Neural cell (in vitro differentiated cells): ENCODE data around the gene PFDN5. TPM values are rescaled to one million over a fixed set of nuclear protein-coding genes. Genes with fewer than 3 reads are reported as not detected.
A peak's percentile ranks its signal among the peaks of the same experiment; 100 is the strongest.

ENCODE experiments used
- H2AFZ ChIP-seq: fragments of 200-600, 300-800 bp; sonication (generic), shearing (Covaris generic); 2 replicates; pipeline ENCODE4 v1.6.0; 2014; ENCODE audit warnings: low read depth, mild to moderate bottlenecking, antibody characterized with exemption, low read length, moderate library complexity
- H3F3A ChIP-seq: fragments of 200-600 bp; shearing (Covaris generic); 2 replicates; pipeline ENCODE4 v1.6.1; 2016; ENCODE audit warnings: mild to moderate bottlenecking, moderate library complexity, mixed read lengths, antibody characterized with exemption, low read length; ENCODE audit not compliant: insufficient read depth, poor library complexity, severe bottlenecking
- H3K27ac ChIP-seq: fragments of 200-600, 300-800 bp; sonication (generic), shearing (Covaris generic); 2 replicates; pipeline ENCODE4 v1.5.1; 2014; ENCODE audit warnings: mild to moderate bottlenecking, low read length, moderate library complexity
- H3K27me3 ChIP-seq: fragments of 300-800, 200-600 bp; sonication (generic), shearing (Covaris generic); 2 replicates; pipeline ENCODE4 v1.6.0; 2014; ENCODE audit warnings: mild to moderate bottlenecking, low read depth, low read length, moderate library complexity; ENCODE audit not compliant: insufficient read depth
- H3K36me3 ChIP-seq: fragments of 300-800, 200-600 bp; sonication (generic), shearing (Covaris generic); 2 replicates; pipeline ENCODE4 v1.5.1; 2014; ENCODE audit warnings: mild to moderate bottlenecking, antibody characterized with exemption, low read length, moderate library complexity; ENCODE audit not compliant: insufficient read depth
- H3K4me2 ChIP-seq: fragments of 300-800, 200-600 bp; sonication (generic), shearing (Covaris generic); 2 replicates; pipeline ENCODE4 v1.6.0; 2014; ENCODE audit warnings: mild to moderate bottlenecking, low read length
- H3K4me3 ChIP-seq: fragments of 300-800, 200-600 bp; sonication (generic), shearing (Covaris generic); 2 replicates; pipeline ENCODE4 v1.5.1; 2014; ENCODE audit warnings: mild to moderate bottlenecking, low read length, moderate library complexity
- H3K79me2 ChIP-seq: fragments of 200-600 bp; shearing (Covaris generic); replicated peaks from 2 replicates; pipeline ENCODE4 v1.6.0; 2014; ENCODE audit warnings: mild to moderate bottlenecking, low read length, moderate library complexity; ENCODE audit not compliant: insufficient read depth
- H3K9ac ChIP-seq: fragments of 300-800, 200-600 bp; sonication (generic), shearing (Covaris generic); 2 replicates; pipeline ENCODE4 v1.6.1; 2016; ENCODE audit warnings: mild to moderate bottlenecking, low read length, mixed read lengths
- H3K9me2 ChIP-seq: fragments of 200-600 bp; shearing (Covaris generic); 2 replicates; pipeline ENCODE4 v1.6.1; 2016; ENCODE audit warnings: mild to moderate bottlenecking, low read length, mixed read lengths; ENCODE audit not compliant: insufficient read depth
- H3K9me3 ChIP-seq: fragments of 200-600, 300-800 bp; sonication (generic), shearing (Covaris generic); 2 replicates; pipeline ENCODE4 v1.6.1; 2016; ENCODE audit warnings: mild to moderate bottlenecking, mixed run types, low read length, moderate library complexity, mixed read lengths
- H4K20me1 ChIP-seq: fragments of 200-600 bp; shearing (Covaris generic); 2 replicates; pipeline ENCODE4 v1.6.1; 2016; ENCODE audit warnings: mild to moderate bottlenecking, mixed run types; ENCODE audit not compliant: insufficient read depth
- EP300 ChIP-seq: fragments of 450-650 bp; conservative IDR thresholded peaks from 2 replicates; pipeline ENCODE4 v1.6.1; 2014; ENCODE audit warnings: antibody characterized with exemption, mild to moderate bottlenecking, moderate library complexity; ENCODE audit not compliant: poor library complexity, severe bottlenecking
- EZH2 ChIP-seq: fragments of 200-600, 300-800 bp; shearing (Covaris generic), sonication (generic); IDR thresholded peaks from 2 replicates; pipeline ENCODE4 v1.6.1; 2014; ENCODE audit warnings: antibody characterized with exemption, low read length, borderline replicate concordance, mild to moderate bottlenecking; ENCODE audit not compliant: insufficient read depth, poor library complexity, severe bottlenecking
- MXI1 ChIP-seq: fragments of 450-650 bp; conservative IDR thresholded peaks from 2 replicates; pipeline ENCODE4 v1.6.1; 2014; ENCODE audit warnings: antibody characterized with exemption, mild to moderate bottlenecking; ENCODE audit not compliant: poor library complexity, severe bottlenecking
- POLR2AphosphoS5 ChIP-seq: IDR thresholded peaks from 2 replicates; pipeline ENCODE4 v1.6.1; 2012
- RAD21 ChIP-seq: fragments of 450-650 bp; conservative IDR thresholded peaks from 2 replicates; pipeline ENCODE4 v1.6.1; 2014; ENCODE audit warnings: antibody characterized with exemption, mild to moderate bottlenecking, moderate library complexity
- SMC3 ChIP-seq: fragments of 450-650 bp; conservative IDR thresholded peaks from 2 replicates; pipeline ENCODE4 v1.6.1; 2014; ENCODE audit warnings: antibody characterized with exemption, mild to moderate bottlenecking, moderate library complexity; ENCODE audit not compliant: poor library complexity
- TAF1 ChIP-seq: IDR thresholded peaks from 2 replicates; pipeline ENCODE4 v1.6.1; 2012; ENCODE audit warnings: low read depth
- polyA plus RNA-seq: library from polyadenylated mRNA; depleted of rRNA; stranded (reverse); fragments of >200 nt; gene quantifications from 2 replicates; pipeline ENCODE4 v1.2.3, GENCODE V29; 2014
- TF ChIP-seq, protein P1 (sequence below): fragments of 450-650 bp; IDR thresholded peaks from 2 replicates; pipeline ENCODE4 v1.5.1; 2014; ENCODE audit warnings: antibody characterized with exemption, mild to moderate bottlenecking, moderate library complexity; ENCODE audit not compliant: poor library complexity, severe bottlenecking
- TF ChIP-seq, protein P2 (sequence below): IDR thresholded peaks from 2 replicates; pipeline ENCODE4 v1.6.1; 2012; ENCODE audit warnings: borderline replicate concordance

The PFDN5 gene
- polyA plus RNA-seq, 1 donor from 2014 or later: 1,383 TPM

DNA sequence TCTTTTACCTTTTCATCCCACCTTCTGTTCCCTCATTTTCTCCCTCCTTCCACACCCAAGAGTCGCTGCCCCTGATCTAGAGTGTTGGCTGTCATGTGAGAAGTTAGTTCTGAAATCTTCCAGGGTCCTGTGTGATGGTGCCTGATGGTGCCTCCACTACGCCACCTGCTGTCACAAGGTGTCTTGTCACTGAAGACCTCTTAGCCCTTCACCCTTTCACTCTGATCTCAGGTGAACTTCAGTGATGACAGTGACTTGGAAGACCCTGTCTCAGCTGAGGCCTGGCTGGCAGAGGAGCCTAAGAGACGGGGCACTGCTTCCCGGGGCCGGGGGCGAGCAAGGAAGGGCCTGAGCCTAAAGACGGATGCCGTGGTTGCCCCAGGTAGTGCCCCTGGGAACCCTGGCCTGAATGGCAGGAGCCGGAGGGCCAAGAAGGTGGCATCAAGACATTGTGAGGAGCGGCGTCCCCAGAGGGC lies 7.6 kb upstream of the PFDN5 start:
- no peaks in the 10 kb centered on the region for H4K20me1 ChIP-seq
- no peaks in the 10 kb centered on the region for H3K9me3 ChIP-seq
- H3K9me2 ChIP-seq: no peaks in the 10 kb centered on the region
- no peaks in the 10 kb centered on the region for H3F3A ChIP-seq
- H3K36me3 ChIP-seq: no peaks in the 10 kb centered on the region
- no peaks in the 10 kb centered on the region for H3K27me3 ChIP-seq
- no peaks in the 10 kb centered on the region for H3K79me2 ChIP-seq
- TF ChIP-seq POLR2AphosphoS5 (no peak), SMC3 (peak; percentile 97), RAD21 (peak; percentile 89), MXI1 (peak; percentile 31)
- TF ChIP-seq, protein P1, sequence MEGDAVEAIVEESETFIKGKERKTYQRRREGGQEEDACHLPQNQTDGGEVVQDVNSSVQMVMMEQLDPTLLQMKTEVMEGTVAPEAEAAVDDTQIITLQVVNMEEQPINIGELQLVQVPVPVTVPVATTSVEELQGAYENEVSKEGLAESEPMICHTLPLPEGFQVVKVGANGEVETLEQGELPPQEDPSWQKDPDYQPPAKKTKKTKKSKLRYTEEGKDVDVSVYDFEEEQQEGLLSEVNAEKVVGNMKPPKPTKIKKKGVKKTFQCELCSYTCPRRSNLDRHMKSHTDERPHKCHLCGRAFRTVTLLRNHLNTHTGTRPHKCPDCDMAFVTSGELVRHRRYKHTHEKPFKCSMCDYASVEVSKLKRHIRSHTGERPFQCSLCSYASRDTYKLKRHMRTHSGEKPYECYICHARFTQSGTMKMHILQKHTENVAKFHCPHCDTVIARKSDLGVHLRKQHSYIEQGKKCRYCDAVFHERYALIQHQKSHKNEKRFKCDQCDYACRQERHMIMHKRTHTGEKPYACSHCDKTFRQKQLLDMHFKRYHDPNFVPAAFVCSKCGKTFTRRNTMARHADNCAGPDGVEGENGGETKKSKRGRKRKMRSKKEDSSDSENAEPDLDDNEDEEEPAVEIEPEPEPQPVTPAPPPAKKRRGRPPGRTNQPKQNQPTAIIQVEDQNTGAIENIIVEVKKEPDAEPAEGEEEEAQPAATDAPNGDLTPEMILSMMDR: peak; percentile 90
- H3K4me3 ChIP-seq: no peak overlapping the region
- H3K4me2 ChIP-seq: no peak overlapping the region
- H2AFZ ChIP-seq: no peak overlapping the region
- no peak overlapping the region for H3K27ac ChIP-seq
- no peak overlapping the region for H3K9ac ChIP-seq

- no peak for TF ChIP-seq SMC3
- TF ChIP-seq EP300: no peak
- TF ChIP-seq, protein P1: no peak
- no peak for TF ChIP-seq TAF1
- TF ChIP-seq EZH2: no peak
- no peak for TF ChIP-seq MXI1
- H4K20me1 ChIP-seq: no peaks in the 10 kb centered on the region
- no peak overlapping the region for H3K9ac ChIP-seq
- H3F3A ChIP-seq: no peaks in the 10 kb centered on the region
- no peak overlapping the region for H3K4me3 ChIP-seq
- H2AFZ ChIP-seq: no peak overlapping the region
- no peaks in the 10 kb centered on the region for H3K9me2 ChIP-seq
- H3K27me3 ChIP-seq: no peaks in the 10 kb centered on the region
- H3K9me3 ChIP-seq: no peaks in the 10 kb centered on the region
- H3K79me2 ChIP-seq: no peaks in the 10 kb centered on the region
- no peaks in the 10 kb centered on the region for H3K36me3 ChIP-seq
- H3K27ac ChIP-seq: no peak overlapping the region
- H3K4me2 ChIP-seq: no peak overlapping the region
Measured at GRCh38 chr12:53288322-53288721, 7.0 kb upstream of the PFDN5 start.

- peaks cover 3% of the 10 kb centered on the region for H3F3A ChIP-seq
- H3K36me3 ChIP-seq: no peaks in the 10 kb centered on the region
- H3K27ac ChIP-seq: no peak overlapping the region
- H4K20me1 ChIP-seq: no peaks in the 10 kb centered on the region
- H3K4me2 ChIP-seq: no peak overlapping the region
- no peak overlapping the region for H2AFZ ChIP-seq
- H3K9me2 ChIP-seq: no peaks in the 10 kb centered on the region
- no peak overlapping the region for H3K4me3 ChIP-seq
- no peaks in the 10 kb centered on the region for H3K27me3 ChIP-seq
- no peaks in the 10 kb centered on the region for H3K9me3 ChIP-seq
- H3K79me2 ChIP-seq: no peaks in the 10 kb centered on the region
- TF ChIP-seq POLR2AphosphoS5 (no peak), SMC3 (no peak), EP300 (no peak), RAD21 (no peak), MXI1 (no peak), EZH2 (no peak), TAF1 (no peak)
- TF ChIP-seq, protein P1: no peak
- TF ChIP-seq, protein P2, sequence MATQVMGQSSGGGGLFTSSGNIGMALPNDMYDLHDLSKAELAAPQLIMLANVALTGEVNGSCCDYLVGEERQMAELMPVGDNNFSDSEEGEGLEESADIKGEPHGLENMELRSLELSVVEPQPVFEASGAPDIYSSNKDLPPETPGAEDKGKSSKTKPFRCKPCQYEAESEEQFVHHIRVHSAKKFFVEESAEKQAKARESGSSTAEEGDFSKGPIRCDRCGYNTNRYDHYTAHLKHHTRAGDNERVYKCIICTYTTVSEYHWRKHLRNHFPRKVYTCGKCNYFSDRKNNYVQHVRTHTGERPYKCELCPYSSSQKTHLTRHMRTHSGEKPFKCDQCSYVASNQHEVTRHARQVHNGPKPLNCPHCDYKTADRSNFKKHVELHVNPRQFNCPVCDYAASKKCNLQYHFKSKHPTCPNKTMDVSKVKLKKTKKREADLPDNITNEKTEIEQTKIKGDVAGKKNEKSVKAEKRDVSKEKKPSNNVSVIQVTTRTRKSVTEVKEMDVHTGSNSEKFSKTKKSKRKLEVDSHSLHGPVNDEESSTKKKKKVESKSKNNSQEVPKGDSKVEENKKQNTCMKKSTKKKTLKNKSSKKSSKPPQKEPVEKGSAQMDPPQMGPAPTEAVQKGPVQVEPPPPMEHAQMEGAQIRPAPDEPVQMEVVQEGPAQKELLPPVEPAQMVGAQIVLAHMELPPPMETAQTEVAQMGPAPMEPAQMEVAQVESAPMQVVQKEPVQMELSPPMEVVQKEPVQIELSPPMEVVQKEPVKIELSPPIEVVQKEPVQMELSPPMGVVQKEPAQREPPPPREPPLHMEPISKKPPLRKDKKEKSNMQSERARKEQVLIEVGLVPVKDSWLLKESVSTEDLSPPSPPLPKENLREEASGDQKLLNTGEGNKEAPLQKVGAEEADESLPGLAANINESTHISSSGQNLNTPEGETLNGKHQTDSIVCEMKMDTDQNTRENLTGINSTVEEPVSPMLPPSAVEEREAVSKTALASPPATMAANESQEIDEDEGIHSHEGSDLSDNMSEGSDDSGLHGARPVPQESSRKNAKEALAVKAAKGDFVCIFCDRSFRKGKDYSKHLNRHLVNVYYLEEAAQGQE: no peak
- H3K9ac ChIP-seq: no peak overlapping the region
Measured at GRCh38 chr12:53289891-53290290, 5.5 kb upstream of the PFDN5 start.
